NCI-H146 (cell line): ENCODE measurements around the gene BCL11B.

ENCODE experiments used
- DNase-seq: peaks from one replicate; lab custom pipeline; 2025; lab: John Stamatoyannopoulos, UW

BCL11B gene

DNA sequence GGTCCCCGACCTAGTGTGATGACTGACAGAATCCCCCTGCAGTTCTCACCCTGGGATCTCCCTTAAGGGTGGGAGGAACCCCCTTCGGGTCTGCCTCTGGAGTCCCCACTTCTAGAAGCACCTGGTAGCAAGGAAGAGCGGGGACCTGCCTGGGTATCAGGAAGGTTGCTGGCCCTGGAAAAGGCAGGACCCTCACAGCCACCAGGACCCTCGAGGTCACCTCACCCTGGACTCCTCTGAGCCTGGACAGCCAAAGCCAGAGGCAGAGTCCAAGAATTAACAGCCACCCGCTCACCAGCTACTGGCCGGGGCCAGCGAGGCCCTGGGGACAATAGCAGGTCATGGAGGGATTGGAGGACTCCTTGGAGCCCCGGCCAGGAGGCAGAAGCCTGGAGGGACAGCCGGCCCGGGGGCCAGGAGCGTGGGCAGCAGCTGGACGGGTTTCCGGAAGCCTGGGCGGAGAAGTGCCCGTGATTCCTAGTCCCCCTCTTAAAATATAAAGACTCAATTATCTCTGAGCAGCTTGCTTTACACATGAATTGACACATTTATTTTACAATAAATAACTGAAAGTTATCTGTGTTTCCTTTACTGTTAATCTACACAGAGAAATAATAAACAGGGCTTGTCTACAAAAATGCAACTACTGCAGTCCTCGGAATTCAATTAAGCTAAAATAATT is 17.5 kb downstream of the BCL11B start:
- DNase-seq = no peak

DNA sequence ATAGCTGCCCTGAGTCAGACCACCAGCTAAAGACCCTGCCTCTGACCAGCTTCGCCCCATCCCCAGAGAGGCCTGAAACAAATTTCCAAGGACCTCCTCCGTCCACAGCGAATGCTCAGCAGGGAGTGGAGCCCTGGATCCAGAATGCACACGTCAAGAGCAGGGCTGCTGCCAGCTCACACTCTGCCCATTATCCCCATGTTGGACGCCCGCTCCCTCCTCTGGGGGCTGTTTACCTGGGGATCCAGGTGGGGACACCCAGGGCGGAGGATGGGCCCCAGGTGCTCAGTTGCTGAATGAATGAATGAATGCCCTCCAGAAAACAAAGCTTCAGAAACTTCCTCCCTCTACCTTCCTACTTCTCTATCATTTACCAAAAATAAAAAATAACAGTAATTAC is 18.1 kb downstream of the BCL11B start:
- no peak for DNase-seq

DNA sequence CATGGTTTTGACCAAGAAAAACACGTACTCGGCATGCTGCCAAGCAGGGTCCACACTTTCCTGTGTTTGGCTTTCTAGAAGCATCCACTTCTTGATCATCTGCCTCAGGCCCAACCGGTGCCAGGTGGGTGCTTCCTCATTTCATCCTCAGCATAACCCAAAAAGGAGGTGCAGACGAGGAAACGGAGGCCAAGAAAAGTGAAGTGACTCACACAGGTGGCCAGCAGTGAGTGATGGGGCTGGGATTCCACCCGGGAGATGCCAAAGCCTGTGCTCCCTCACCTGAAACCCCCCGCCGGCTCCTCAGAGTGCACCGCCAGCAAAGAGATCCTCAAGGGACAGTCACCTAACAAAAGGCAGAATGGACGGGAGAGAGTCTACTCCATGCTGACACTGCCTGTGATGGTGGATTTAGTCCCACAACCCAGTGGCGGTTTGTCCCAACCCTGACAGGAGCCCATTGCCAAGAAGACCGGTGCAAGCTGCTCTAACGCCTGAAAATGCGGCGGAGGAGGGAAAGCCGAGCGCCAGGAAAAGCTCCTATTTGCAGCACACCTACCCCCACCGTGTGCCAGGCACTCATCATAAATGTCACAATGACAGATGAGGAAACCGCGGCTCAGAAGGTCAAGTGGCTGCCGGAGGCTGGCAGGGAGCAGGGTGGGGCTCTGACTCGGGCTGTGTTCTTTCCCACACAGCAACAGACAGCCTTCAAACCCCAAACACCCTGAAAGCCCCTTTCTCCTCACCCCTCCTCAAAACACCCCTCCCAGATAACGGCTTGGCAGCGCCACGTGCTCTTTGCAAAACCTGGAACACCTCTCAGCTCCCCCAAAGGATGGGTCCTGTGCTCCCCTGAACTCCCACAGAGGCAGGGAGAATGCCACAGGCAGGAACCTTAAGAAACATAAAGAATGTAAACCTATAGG is 18.8 kb downstream of the BCL11B start:
- no peak for DNase-seq

DNA sequence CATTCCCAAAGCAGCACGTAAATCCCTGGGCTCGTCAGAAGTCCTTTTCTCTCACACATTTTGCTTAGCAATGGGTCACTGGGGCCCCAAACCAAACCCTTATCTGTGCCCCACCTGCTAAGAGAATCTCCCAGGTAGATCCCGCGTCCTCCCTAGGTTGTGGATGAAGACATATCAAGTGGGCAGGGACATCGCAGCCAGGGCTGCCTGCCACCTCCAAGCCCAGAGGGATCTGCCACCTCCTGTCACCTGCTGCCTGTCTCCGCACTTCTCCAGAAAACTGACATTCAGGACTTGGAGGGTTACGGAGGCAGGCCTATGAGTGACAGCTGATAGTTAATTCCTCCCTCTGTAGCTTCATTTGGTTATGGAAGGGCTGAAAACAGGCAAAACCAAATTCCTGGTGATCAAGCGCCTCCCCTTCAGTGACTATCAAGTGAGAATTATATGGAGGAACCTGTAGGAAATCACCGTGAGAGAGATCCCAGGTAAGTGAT is 19.5 kb downstream of the BCL11B start:
- DNase-seq = no peak

DNA sequence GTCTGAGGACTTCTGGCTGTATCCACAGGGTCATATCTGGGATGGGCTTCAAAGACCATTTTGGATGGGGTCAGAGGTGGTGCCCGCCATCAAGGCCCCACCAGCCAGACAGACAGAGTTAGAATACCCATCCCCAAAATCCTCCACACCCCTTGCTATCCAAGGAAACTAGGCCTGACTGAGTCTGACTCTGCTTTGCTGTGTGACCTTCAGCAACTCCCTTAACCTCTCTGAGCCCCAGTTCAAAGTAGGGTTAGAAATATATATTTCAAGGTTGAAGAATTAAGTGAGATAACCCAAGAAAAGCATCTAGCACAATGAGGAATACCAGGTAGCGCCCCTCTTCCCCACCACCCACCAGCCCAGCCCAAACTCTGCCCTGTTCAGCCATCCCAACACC is 20.3 kb downstream of the BCL11B start:
- no peak for DNase-seq

DNA sequence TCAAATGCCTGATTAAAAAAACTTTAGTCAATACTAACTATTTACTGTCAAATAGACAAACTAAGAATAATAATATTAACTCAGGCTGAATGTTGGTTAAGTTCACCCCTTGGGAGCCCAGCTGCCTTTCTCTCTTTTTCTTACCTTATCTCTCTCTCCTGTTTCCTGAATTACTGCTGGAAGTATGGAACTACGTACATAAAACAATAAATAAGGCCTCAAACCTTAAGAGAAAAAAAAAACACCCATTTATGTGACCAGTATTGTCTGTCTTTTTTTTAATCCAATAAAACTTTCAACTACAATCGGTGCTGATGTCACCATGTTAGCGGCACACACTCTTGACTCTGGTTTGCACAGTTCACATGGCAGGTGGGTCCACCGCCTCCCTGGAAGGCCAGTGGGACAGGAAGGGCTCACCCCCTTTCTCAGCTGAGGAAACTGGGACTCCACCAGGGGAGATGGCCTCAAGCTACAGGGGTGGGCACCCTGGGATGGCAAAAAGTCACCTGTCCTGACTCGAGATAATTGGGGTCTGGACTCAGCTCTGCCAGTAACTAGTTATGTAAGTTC is 21.3 kb downstream of the BCL11B start:
- DNase-seq = no peak

DNA sequence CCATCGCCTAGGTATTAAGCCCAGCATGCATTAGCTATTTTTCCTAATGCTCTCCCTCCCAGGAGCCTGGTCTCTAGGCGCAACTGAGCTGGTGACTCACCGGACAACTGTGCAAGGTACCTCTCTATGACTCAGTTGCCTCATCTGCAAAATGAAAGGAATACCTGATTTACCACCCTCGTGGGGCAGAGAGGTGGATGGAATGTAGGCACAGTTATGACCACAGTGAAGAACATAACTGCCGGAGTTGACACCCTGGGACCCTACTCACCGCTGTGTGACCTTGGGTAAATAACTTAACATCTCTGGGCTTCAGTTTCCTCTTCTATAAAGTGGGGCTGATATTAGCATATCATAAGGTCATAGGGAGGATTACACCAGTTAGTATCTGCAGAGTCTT is 22.6 kb downstream of the BCL11B start:
- DNase-seq = no peak

DNA sequence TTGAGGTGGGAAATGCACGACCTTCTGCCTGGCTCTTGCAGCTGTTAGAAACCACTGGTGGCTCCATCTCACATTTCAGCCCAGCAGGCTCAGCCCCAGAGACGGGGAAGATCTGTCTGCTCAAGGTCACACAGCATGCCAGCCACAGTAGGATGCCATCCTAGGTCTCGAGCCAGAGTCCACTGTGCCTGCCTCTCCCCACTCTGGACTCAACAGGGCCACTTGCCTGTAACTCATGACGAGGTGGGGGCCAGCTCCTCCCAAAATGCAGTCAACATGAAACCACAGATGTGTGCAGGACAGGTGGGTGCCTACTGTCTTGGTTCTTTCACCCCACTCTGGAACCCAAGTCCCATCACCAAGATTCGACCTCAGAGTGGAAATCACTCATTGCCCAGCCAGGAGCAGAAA is 23.2 kb downstream of the BCL11B start:
- no peak for DNase-seq

DNA sequence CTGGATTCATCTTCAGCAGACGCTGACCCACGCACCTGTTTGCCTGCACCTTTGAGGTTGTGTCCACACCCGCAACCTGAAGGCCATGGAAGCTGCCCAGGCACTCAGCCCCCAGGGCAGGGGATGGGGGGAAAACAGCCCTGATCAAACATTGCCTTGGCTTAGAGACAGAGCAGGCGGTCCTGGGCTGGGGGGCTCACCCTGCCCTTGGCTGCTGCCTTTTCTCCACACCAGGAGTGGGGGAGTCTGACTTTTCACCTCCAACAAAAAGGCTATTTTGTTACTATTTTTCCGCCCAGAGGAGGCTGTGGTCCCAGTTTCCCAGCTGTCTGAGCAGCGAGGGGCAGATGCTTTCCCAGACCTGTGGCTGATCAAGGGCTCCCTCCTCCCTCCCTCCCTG is 24.2 kb downstream of the BCL11B start:
- no peak for DNase-seq

DNA sequence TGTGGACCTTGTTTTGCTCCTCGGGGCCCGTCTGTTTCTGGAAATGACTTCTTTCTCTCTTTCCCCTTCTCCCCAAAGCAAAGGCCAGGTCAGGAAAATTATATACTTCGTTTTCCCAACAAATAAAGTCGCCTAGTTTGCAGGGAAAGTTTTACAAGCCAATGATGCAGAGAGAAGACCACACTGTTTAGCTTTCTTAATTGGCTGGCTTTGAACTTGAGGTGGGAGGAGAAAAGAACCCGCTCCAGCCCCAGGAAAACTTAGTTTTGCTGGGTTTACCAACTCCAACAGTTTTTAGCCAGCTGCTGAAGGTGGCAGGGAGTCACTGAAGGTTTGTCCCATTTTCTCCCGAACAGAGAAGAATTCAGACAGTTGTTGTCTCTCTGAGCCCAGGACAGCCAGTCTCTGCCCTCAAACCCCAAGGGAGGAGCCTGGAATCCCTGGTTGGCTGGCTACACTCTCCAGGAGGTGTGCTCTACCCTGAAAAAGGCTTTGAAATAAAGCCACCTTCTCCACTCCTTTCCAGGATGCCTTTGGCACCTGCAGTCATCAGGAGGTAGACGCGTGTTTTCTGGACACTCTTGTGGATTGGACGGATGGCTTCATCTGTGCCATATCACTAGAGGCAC is 24.8 kb downstream of the BCL11B start:
- DNase-seq = no peak

DNA sequence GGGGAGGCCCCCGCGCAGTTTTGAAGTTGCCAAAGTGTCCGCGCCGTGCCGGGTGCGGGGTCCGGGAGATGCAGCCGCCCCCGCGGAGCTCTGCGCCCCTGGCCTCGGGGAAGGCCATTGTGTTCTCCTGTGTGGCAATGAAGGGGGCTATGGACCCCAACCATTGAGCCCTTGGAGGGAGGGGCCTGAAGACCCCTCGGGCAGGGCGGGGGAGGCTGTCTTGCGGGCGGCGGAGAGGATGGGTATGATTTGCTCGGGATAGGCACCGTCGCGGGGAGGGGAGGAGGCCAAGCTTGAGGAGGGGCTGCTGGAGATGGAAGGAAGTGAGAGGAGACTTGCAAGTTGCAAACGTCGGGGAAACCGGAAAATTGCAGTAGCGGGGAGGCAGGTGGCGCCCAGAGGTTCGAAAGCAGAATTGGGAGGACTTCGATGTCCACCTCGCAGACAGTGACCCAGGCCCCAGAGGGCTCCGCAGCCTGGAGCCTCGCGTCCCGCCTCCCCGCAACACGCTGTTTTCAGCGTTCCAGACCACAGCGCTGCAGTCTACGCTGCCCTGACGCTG is 25.4 kb downstream of the BCL11B start:
- no peak for DNase-seq

DNA sequence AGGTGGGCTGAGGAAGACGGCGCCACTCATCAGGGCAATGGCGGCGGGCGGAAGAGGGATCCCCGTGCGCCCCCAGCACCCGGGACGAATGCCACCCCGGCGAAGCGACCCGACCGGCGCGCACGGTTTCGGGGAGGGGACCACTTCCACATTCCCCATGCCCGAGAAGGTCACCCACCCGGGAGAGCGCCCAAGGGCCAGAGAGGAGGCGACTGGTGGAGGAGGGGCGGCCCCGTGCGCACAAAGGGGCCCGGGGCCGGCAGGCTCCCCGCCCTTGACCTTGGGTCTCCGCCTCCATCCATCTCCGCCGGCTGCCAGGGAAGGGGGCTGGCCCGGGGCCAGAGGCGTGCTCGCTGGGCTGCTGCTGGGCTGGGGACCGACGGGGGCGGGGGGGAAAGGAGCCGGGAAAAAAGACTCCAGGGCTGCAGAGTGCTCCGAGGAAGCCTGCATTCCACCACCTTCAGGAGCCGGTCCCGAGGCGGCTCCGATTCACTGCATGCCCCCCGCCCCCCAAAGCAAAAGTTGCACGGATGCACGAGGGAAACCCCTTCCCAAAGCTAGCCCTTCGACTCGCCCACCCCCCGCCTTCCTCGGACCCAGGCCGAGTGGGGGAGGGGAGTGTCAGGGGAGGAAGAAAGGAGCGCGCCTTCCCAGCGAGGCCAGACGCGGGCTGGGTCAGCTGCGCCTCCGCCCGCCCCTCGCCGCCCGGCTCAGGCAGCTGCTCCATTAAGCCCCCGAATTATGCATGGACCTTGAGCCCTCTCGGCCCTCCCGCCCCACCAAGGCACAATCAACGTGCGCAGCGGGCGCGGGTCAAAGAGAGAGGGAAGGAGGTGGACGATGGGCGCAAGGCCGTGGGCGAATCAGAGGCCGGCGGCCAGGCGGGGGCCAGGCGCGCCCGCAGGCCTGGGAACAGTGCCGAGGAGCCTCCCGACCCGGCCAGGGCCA is 26.2 kb downstream of the BCL11B start:
- no peak for DNase-seq

DNA sequence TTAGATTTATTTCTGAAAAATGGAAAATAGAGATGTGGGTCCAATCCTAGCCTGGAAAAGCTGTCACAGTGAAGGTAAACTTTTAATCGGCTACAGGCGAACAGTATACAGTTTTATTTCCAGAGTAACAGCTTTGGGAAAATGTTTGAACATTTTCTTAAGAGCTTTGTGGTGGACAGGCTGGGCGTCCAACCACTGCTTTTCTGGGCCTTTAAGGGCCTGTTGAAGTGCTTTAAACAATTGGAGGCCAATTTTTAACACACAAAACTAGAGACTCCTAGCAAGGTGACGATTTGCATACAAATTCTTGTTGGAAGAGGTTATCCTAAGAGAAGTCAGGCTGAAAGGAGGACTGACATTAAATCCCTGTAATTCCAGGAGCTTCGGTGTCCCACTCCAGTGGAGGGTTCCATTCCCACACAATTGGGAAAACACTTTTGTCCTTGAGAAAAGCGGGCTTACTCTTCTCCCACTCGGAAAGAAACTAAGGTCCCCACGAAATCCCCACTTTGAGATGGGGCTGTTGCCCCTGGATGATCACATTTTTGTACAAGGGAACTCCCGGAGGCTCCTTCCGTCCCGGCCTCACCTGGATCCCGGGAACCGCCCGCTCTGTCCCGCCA is 26.9 kb downstream of the BCL11B start:
- no peak for DNase-seq

DNA sequence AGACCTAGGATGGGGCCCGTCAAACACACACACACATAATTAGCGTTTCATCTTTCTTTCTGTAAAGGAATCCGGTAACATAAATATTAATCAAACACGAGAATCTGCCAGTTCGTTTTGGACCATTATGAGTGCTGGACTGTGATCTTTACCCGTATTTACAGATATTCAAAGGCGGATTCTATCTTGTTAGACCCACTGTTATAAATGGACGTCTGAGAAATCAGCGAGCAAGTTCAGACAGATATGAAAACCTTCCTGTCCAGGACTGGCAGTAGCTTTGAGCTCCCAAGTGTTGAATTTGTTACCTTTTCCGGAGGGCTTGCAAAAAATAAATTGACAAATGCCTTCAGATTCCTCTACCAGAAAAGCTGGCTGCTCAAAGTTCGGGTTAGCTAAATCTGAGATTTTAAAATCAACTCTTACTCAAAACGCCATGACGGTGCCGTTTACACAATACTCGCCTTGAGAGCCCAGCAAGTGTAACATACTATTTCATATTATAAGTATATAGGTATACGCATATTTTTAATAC is 27.6 kb downstream of the BCL11B start:
- DNase-seq = no peak

DNA sequence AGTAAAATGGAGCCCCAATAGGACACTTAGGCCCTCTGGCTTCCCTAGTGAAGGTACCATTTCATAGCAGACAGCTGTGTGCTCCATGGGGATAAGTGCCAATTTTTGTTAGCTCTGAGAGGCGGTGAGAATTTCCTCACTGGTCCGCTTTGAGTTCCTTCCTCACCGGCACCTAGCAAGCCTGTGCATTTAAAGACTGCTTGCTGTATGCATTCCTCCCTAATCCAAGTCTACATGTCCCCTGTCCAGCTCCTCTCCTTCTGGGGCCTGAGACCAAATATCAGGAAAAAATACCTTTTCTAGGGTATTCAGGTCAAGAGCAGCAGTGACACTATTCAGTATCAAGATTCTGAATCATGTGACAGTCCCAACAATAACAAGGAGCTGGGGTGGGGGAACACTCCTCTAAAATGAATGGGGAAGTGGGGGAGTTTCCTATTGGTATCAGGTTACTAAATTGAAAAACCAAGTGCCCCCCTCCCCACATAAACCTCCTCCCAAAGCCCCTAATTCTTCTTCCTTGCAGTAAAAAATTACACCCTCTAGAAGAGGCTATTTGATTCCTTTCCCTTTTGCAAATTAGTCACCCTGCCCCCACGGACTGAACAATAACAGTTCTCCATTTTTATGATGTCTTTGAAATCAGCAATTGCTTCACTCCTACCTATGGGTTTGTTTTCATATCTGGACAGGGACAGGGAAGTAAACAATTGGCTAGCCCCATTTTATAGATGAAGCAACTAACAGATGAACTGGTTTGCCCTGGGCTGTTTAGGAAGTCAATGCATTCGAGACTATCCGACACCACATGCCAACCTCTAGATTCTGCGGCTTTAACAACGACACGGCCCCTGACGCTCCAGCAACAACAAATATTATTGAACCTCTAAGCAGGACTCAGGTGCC is 28.9 kb downstream of the BCL11B start:
- no peak for DNase-seq

DNA sequence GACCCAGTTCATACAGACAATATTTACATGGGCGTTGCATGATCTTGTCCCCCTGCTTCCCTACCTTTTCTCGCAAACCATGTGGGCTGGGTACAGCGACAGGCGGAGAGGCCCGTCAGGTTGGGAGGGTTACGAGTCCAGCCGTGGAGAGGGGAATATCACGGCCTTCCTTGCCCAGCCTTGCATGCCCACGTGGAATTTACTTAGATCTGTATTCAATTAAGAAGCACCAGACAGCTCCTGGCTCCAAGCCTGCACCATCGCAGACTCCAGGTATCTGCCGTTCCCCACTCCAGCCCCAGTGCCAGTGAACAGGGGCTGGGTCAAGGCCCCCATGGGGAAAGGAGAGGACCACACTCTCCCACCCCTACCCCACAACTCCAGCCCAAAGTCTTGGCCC is 29.8 kb downstream of the BCL11B start:
- no peak for DNase-seq

DNA sequence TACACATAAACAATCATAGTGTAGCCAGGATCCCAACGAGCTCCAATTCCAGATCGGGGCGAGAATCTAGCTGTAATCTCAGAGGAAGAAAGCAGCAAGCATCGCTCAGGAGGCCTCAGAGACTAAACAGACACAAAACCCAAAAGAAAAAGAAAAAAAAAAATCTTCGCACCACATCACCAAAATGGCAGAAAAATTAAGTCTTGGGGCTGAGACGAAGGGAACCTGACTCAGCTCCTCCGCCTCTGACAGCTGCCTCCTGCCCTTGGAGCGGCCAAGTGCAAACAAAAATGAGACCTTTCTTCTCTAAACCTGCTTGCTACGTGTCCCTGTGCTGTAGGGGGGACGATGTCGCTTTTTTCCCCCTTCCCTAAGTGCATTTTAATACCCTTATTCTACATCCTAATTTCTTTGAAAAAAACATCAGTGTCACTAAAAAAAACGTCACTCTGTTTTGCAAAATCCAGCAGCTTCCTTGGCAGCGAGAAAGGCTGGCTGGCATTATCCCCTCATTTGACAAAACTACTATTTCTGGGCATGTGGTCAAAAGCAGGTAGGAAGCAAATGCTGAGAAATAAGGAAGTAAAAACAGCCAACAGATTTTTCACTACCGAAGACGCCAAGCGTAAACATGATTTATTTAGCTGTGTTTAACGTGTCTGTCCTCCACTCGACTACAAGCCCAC is 30.5 kb downstream of the BCL11B start:
- DNase-seq = no peak

DNA sequence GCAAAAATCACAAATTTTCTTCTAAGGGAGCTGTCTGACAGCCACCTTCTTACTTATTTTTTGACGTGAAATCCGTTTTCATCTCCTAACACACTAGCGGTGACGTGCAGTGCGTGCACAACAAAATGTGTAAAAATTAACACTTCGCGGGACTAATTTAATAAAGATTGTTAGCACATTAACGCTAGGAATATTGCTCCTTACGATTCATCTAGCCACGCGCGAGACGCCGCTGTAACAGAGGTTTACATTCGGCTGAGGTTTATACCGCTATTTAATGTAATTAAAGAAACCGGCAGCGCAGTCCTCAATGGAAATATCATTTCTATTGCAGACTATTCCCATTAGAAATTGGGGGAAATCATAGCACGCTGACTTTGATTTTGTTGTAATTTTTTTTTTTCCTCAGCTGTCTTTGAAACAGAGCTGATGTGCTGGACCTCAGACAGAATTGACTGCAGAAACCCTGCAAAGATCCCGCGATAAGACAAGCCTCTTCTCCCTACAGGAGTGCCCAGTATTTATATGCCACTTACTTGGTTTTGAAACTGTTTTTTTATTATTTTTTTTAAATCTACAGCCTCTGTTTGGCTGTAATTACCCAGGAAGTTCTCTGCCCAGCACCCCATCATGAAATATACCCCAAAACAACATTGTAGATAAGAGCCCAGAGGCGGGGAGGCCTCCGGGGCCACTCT is 31.2 kb downstream of the BCL11B start:
- DNase-seq = no peak
